Naive thymus-derived CD4-positive, alpha-beta T cell (primary cell): ENCODE measurements around the gene EXOC2. TPM values are rescaled to one million over a fixed set of nuclear protein-coding genes. Genes with fewer than 3 reads are reported as not detected.

ENCODE experiments used
- ATAC-seq: fragments of 150-1000 bp; cut with Tn5 transposase; 2 replicates; pipeline ENCODE4 v1.10.0; 2021; ENCODE audit warnings: mild to moderate bottlenecking, moderate library complexity
- CTCF ChIA-PET: fragments of 350-600 bp; sonication (Branson Sonifier 250); formaldehyde crosslinking; loops from one replicate; lab custom pipeline; 2021; ENCODE audit warnings: antibody characterized with exemption; lab: Charles Lee
- POLR2A ChIA-PET: fragments of 350-600 bp; sonication (Branson Sonifier 250); formaldehyde crosslinking; loops from one replicate; lab custom pipeline; 2021; ENCODE audit warnings: antibody characterized with exemption, inconsistent platforms; lab: Charles Lee
- DNase-seq, 9 donors: peaks; one replicate each; pipeline versions ENCODE4 v3.0.0 to v3.0.0-alpha.2; 2020 to 2022; ENCODE audit warnings: mixed read lengths in 1 of 9
- H3K27ac ChIP-seq: one replicate; pipeline ENCODE4 v1.7.0; 2013; ENCODE audit warnings: mild to moderate bottlenecking, low read depth, low read length, moderate library complexity
- H3K27me3 ChIP-seq, 2 donors: one replicate each; pipeline ENCODE4 v1.7.0; 2013; ENCODE audit warnings: low read length in 2 of 2, mild to moderate bottlenecking in 2 of 2, moderate library complexity in 2 of 2; ENCODE audit not compliant: control insufficient read depth in 2 of 2, insufficient read depth in 2 of 2
- H3K36me3 ChIP-seq, 3 experiments: 1 replicate in 2 of 3; 2 replicates in 1 of 3; pipeline ENCODE4 v1.7.0; 2013; ENCODE audit warnings: low read length in 3 of 3, mild to moderate bottlenecking in 3 of 3, moderate library complexity in 1 of 3; ENCODE audit not compliant: insufficient read depth in 3 of 3, control insufficient read depth in 2 of 3
- H3K4me1 ChIP-seq, 2 donors: one replicate each; pipeline ENCODE4 v1.7.0; 2013; ENCODE audit warnings: low read length in 2 of 2, mild to moderate bottlenecking in 2 of 2, moderate library complexity in 1 of 2; ENCODE audit not compliant: control insufficient read depth in 2 of 2, insufficient read depth in 2 of 2
- H3K4me3 ChIP-seq: 2 replicates; pipeline ENCODE4 v1.7.0; 2013; ENCODE audit warnings: mild to moderate bottlenecking, low read length
- H3K9me3 ChIP-seq, 3 experiments: 1 replicate in 2 of 3; 2 replicates in 1 of 3; pipeline ENCODE4 v1.7.0; 2013; ENCODE audit warnings: low read length in 3 of 3; ENCODE audit not compliant: control insufficient read depth in 2 of 3
- H3K27ac Mint-ChIP-seq, 9 donors: one replicate each; pipeline ENCODE4 v1.8.0; 2020 to 2022; ENCODE audit warnings: mixed read lengths in 9 of 9, mild to moderate bottlenecking in 8 of 9, moderate library complexity in 5 of 9, inconsistent platforms in 2 of 9
- H3K27me3 Mint-ChIP-seq, 5 donors: one replicate each; pipeline ENCODE4 v1.8.0; 2021 to 2022; ENCODE audit warnings: mixed read lengths in 5 of 5, mild to moderate bottlenecking in 1 of 5
- H3K36me3 Mint-ChIP-seq, 5 donors: one replicate each; pipeline ENCODE4 v1.8.0; 2020 to 2022; ENCODE audit warnings: mixed read lengths in 5 of 5, mild to moderate bottlenecking in 3 of 5, inconsistent platforms in 1 of 5
- H3K4me1 Mint-ChIP-seq, 7 donors: one replicate each; pipeline ENCODE4 v1.8.0; 2020 to 2022; ENCODE audit warnings: mixed read lengths in 7 of 7, mild to moderate bottlenecking in 3 of 7, inconsistent platforms in 1 of 7
- H3K4me3 Mint-ChIP-seq, 10 donors: one replicate each; pipeline ENCODE4 v1.8.0; 2020 to 2022; ENCODE audit warnings: mild to moderate bottlenecking in 10 of 10, mixed read lengths in 10 of 10, moderate library complexity in 6 of 10, inconsistent platforms in 2 of 10
- H3K9me3 Mint-ChIP-seq, 11 donors: one replicate each; pipeline ENCODE4 v1.8.0; 2020 to 2022; ENCODE audit warnings: mixed read lengths in 11 of 11, mild to moderate bottlenecking in 4 of 11, inconsistent platforms in 1 of 11, moderate library complexity in 1 of 11
- intact Hi-C, 2 donors: fragments of 100-400 bp; cut with micrococcal nuclease; formaldehyde crosslinking; loops; one replicate each; pipeline ENCODE4 v1.15.1; 2023
- polyA plus RNA-seq, 2 donors: library from polyadenylated mRNA; unstranded; fragments of 300-500 nt; fragmentation: Illumina TruSeq; gene quantifications; one replicate each; pipeline ENCODE4 v1.2.3, GENCODE V29; 2021
- total RNA-seq, 6 experiments: library from RNA in 5 of 6; stranded (reverse) in 5 of 6; gene quantifications; 1 replicate in 5 of 6; 2 replicates in 1 of 6; pipeline ENCODE4 v1.2.3 and lab custom pipeline; 2021 to 2026

The EXOC2 gene
- total and polyA plus RNA-seq, 7 experiments from 2014 or later, result 26.7 to 45.4 (median 38.8) TPM

DNA sequence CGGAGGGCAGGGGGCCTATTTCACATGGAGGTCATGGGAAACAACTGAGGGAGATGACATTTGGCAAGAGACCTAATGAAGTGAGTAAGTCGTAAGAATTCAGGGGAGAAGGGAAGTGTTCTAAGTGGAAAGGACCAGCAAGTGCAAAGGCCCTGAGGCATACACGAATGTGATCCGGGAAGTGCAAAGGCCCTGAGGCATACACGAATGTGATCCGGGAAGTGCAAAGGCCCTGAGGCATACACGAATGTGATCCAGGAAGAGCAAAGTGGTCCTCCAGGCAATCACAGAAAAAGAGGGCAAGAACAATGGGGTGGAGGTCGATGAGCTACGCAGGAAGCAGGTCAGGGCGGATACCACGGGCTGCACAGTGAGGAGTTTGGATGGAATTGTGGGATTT is 24.2 kb upstream of the EXOC2 start:
- POLR2A ChIA-PET, result no interaction called here
- intact Hi-C loops, result loop anchor here in 1 of 2 donors (10.0 kb wide), 1 partner anchor 222 kb away; no protein-coding TSS in a partner anchor

DNA sequence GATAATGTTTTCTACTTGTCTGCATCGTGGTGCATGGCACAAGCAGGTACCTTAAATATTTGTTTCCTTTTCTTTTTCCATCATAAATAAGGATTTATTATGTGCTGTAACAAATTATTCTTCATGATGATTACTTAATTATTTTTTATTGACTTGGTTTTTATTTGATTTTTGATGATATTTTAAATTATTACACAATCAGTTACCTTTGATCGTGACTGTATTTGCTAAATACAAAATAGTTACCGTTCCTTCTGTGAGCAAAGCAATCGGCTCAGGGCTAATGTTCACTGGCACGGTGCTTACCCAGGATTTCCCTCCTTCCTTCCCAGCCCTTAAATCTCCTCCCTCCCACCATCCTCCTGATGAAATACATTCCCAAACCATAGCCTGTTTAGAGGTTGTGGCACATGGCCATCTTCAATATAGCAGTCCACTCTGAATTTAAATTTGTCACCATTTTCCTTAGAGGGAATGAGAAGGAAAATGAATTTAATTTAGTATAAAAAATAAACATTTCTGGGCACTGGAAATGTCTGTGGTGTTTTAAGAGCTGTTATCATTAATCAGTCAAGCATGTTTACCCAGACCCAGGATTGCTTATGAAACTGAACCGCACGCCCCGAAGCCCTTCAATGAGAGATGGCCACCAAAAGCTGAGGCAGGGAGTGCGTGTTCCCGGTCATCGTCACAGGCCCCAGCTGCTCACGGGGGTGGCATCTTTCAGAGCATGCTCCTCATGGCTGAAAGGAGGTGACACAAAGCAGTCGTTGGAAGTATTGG is 23.0 kb upstream of the EXOC2 start:
- Histone ChIP-seq H3K4me1 (peaks cover 5% of the 10 kb centered on the region in 2 donors), H3K9me3 (no peaks in the 10 kb centered on the region), H3K36me3 (no peaks in the 10 kb centered on the region), H3K4me3 (no peak overlapping the region), H3K27me3 (no peaks in the 10 kb centered on the region), H3K27ac (no peak overlapping the region)
- DNase-seq (no peak), ATAC-seq (no peak)
- H3K27me3 Mint-ChIP-seq, result no peaks in the 10 kb centered on the region
- ChIA-PET CTCF (no interaction called here), POLR2A (no interaction called here)
- H3K27ac Mint-ChIP-seq, result no peak overlapping the region
- H3K36me3 Mint-ChIP-seq, result peaks cover 0 to 9% (median 0%) of the 10 kb centered on the region in 5 donors
- intact Hi-C loops, result loop anchor here in 1 of 2 donors (10.0 kb wide), 1 partner anchor 221 kb away; no protein-coding TSS in a partner anchor
- H3K4me3 Mint-ChIP-seq, result no peak overlapping the region
- H3K4me1 Mint-ChIP-seq, result peaks cover 0 to 23% (median 10%) of the 10 kb centered on the region in 7 donors
- H3K9me3 Mint-ChIP-seq, result no peaks in the 10 kb centered on the region

More for the DNA sequence above, 24.2 kb upstream of the EXOC2 start:
- no peak for DNase-seq
- Mint-ChIP-seq H3K4me3 (no peak overlapping the region), H3K9me3 (no peaks in the 10 kb centered on the region), H3K36me3 (peaks cover 0 to 9% (median 0%) of the 10 kb centered on the region in 5 donors), H3K27me3 (no peaks in the 10 kb centered on the region), H3K4me1 (peaks cover 0 to 15% (median 3%) of the 10 kb centered on the region in 7 donors), H3K27ac (no peak overlapping the region)
- no peaks in the 10 kb centered on the region for H3K27me3 ChIP-seq
- CTCF ChIA-PET, result no interaction called here
- no peaks in the 10 kb centered on the region for H3K36me3 ChIP-seq
- ATAC-seq, result no peak
- H3K27ac ChIP-seq, result no peak overlapping the region
- H3K4me1 ChIP-seq, result no peaks in the 10 kb centered on the region
- no peak overlapping the region for H3K4me3 ChIP-seq
- H3K9me3 ChIP-seq, result no peaks in the 10 kb centered on the region

DNA sequence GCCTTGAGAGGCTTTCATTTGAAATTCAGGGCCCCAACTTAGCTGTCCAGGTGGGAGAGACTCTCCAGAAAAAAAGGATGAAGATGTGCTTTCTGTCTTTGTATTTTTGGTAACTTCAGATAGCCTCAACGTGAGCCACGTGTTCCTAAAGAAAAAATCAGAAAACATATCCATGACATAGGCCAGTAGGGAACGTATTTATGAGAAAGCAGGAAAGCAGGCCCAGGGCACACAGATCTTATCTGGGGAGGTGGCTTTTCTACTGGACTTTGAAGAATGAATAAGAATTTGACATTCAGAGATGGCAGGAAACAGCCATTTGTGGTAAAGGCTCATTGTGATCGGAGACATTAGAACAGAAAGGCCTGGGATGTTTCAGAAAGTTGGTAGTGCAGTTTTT is 21.2 kb upstream of the EXOC2 start:
- no peaks in the 10 kb centered on the region for H3K9me3 ChIP-seq
- H3K27ac Mint-ChIP-seq, result peak overlapping the region in 2 of 9 donors; percentile 29 to 52
- no peak overlapping the region for H3K4me3 Mint-ChIP-seq

DNA sequence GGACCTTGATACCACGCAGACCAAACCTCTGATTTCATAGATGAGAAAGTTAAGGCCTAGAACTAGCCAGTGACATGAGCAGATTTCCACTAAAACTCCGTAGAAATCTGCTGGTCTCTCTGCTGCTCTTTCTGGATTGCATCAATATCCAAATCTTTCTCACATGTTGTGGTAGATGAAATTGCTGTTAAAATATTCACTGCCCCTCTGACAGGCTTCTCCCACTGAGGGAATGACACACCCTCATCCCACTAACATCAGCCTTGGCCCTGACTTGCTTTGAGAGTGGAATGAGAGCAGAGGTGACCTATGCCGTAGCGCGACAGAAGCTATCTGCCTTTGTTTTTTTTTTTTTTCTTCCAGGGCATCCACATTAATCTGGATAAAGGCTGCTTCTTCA is 20.4 kb upstream of the EXOC2 start:
- H3K27ac Mint-ChIP-seq, result peak overlapping the region in 4 of 9 donors; percentile 15 to 78 (median 31)

More for the DNA sequence above, 21.2 kb upstream of the EXOC2 start:
- intact Hi-C loops, result loop anchor here (5.0 to 10.0 kb wide), 2 partner anchors 219 to 322 kb away; partner anchors contain the start of gene IRF4 (in 1 of the 2)
- peaks cover 5 to 8% of the 10 kb centered on the region in 2 donors for H3K4me1 ChIP-seq
- no peak for DNase-seq
- POLR2A ChIA-PET, result no interaction called here
- no peak overlapping the region for H3K27ac ChIP-seq
- H3K36me3 Mint-ChIP-seq, result peaks cover 0 to 9% (median 0%) of the 10 kb centered on the region in 5 donors
- H3K4me3 ChIP-seq, result no peak overlapping the region
- no peaks in the 10 kb centered on the region for H3K27me3 ChIP-seq
- no peaks in the 10 kb centered on the region for H3K36me3 ChIP-seq
- no peak for ATAC-seq
- no peaks in the 10 kb centered on the region for H3K27me3 Mint-ChIP-seq
- peaks cover 8 to 34% (median 21%) of the 10 kb centered on the region in 7 donors for H3K4me1 Mint-ChIP-seq
- CTCF ChIA-PET, result interaction anchor here (0.7 kb wide), 2 partner anchors 121 to 305 kb away, joined by 3 read pairs; no protein-coding TSS in a partner anchor
- no peaks in the 10 kb centered on the region for H3K9me3 Mint-ChIP-seq

DNA sequence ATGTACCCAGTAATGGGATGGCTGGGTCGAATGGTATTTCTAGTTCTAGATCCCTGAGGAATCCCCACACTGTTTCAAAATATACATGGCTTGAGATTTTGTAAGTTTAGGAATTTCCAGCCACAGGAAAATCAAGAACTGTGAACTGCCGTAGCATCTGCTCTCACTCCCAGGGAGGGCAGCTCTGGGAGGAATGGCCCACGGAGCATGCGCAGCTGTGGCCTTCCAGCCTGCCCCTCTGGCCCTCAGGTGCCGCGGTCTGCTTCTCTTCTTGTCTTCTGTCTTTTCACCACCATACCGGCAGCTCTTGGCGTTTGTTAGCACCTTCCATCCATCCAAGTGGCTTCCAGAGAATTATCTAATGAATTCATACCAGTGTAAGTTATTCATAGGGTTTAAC is 19.9 kb upstream of the EXOC2 start:
- H3K27ac Mint-ChIP-seq, result peak overlapping the region in 6 of 9 donors; percentile 3 to 78 (median 46)

More for the DNA sequence above, 20.4 kb upstream of the EXOC2 start:
- Histone ChIP-seq H3K4me3 (no peak overlapping the region), H3K4me1 (peaks cover 5 to 8% of the 10 kb centered on the region in 2 donors), H3K36me3 (no peaks in the 10 kb centered on the region), H3K9me3 (no peaks in the 10 kb centered on the region), H3K27me3 (no peaks in the 10 kb centered on the region), H3K27ac (no peak overlapping the region)
- Mint-ChIP-seq H3K4me1 (peaks cover 8 to 39% (median 21%) of the 10 kb centered on the region in 7 donors), H3K4me3 (peak overlapping the region in 3 of 10 donors; percentile 16 to 51 (median 40)), H3K9me3 (no peaks in the 10 kb centered on the region), H3K36me3 (peaks cover 0 to 7% (median 0%) of the 10 kb centered on the region in 5 donors), H3K27me3 (no peaks in the 10 kb centered on the region)
- ATAC-seq (no peak), DNase-seq (no peak)
- ChIA-PET POLR2A (interaction anchor here (0.9 kb wide), 1 partner anchor 21 kb away, joined by 3 read pairs; no protein-coding TSS in a partner anchor), CTCF (interaction anchor here (0.7 kb wide), 2 partner anchors 120 to 305 kb away, joined by 3 read pairs; no protein-coding TSS in a partner anchor)
- intact Hi-C loops, result loop anchor here (5.0 to 10.0 kb wide), 2 partner anchors 219 to 321 kb away; partner anchors contain the start of gene IRF4 (in 1 of the 2)

DNA sequence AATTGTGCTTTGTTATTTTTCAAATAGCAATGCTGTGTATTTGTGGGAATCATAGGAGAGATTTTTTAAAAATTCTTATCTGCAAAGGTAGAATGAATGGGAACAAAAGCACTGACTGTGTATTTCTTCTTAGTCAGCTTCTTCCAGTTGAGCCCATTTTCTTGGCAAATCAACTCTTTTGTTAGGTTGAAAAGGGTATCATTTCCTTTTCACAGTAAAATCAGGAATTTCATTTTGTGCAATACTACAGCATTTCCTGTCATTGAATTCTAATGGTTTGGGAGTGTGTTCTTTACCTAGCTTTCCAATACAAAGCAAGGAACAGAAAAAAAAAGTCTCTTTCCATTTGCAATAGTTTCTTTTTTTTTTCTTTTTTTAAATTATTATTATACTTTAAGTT is 19.0 kb upstream of the EXOC2 start:
- Histone ChIP-seq H3K4me1 (peaks cover 5 to 8% of the 10 kb centered on the region in 2 donors), H3K4me3 (peak overlapping the region; percentile 69), H3K36me3 (no peaks in the 10 kb centered on the region), H3K27me3 (no peaks in the 10 kb centered on the region), H3K9me3 (no peaks in the 10 kb centered on the region), H3K27ac (peak overlapping the region; percentile 81)
- DNase-seq (no peak), ATAC-seq (no peak)
- Mint-ChIP-seq H3K9me3 (peaks cover 0 to 1% (median 0%) of the 10 kb centered on the region in 11 donors), H3K4me1 (peaks cover 8 to 42% (median 21%) of the 10 kb centered on the region in 7 donors), H3K36me3 (peaks cover 0 to 3% (median 0%) of the 10 kb centered on the region in 5 donors), H3K27ac (peak overlapping the region; percentile 92 to 100 (median 99)), H3K4me3 (peak overlapping the region; percentile 89 to 99 (median 98)), H3K27me3 (peaks cover 0 to 10% (median 0%) of the 10 kb centered on the region in 5 donors)
- intact Hi-C loops, result loop anchor here (1.0 to 10.0 kb wide), 8 partner anchors 10 to 523 kb away; partner anchors contain the start of genes EXOC2 (in 2 of the 2), IRF4 (in 2 of the 2) and DUSP22 (in 1 of the 2)
- ChIA-PET POLR2A (interaction anchor here (0.6 to 5.1 kb wide), 3 partner anchors 11 to 22 kb away, joined by 3 to 27 read pairs (median 4); partner anchors contain the start of gene EXOC2), CTCF (interaction anchor here (1.0 kb wide), 1 partner anchor 9 kb away, joined by 3 read pairs; no protein-coding TSS in a partner anchor)

More for the DNA sequence above, 19.9 kb upstream of the EXOC2 start:
- peaks cover 0 to 4% (median 0%) of the 10 kb centered on the region in 5 donors for H3K36me3 Mint-ChIP-seq
- no peaks in the 10 kb centered on the region for H3K36me3 ChIP-seq
- H3K4me3 ChIP-seq, result no peak overlapping the region
- peaks cover 8 to 42% (median 21%) of the 10 kb centered on the region in 7 donors for H3K4me1 Mint-ChIP-seq
- no peak overlapping the region for H3K27ac ChIP-seq
- ATAC-seq, result no peak
- DNase-seq, result no peak
- H3K27me3 Mint-ChIP-seq, result peaks cover 0 to under 1% (median 0%) of the 10 kb centered on the region in 5 donors
- no peaks in the 10 kb centered on the region for H3K9me3 ChIP-seq
- ChIA-PET POLR2A (interaction anchor here (0.9 kb wide), 1 partner anchor 21 kb away, joined by 3 read pairs; no protein-coding TSS in a partner anchor), CTCF (no interaction called here)
- intact Hi-C loops, result loop anchor here (5.0 to 10.0 kb wide), 2 partner anchors 218 to 321 kb away; partner anchors contain the start of gene IRF4 (in 1 of the 2)
- H3K9me3 Mint-ChIP-seq, result no peaks in the 10 kb centered on the region
- H3K4me3 Mint-ChIP-seq, result peak overlapping the region in 6 of 10 donors; percentile 2 to 59 (median 28)
- peaks cover 5 to 8% of the 10 kb centered on the region in 2 donors for H3K4me1 ChIP-seq
- no peaks in the 10 kb centered on the region for H3K27me3 ChIP-seq
